Left ventricle myocardium inferior (tissue), 1 donor: Measurements from ENCODE around the gene RTP3. TPM values are rescaled to one million over a fixed set of nuclear protein-coding genes. Genes with fewer than 3 reads are reported as not detected.

Source experiments
- DNase-seq: peaks from one replicate; pipeline ENCODE4 v3.0.0-alpha.2; 2020
- H3K27ac ChIP-seq: fragments of 200-600 bp; replicated peaks from 2 replicates; pipeline ENCODE4 v1.8.0; 2021
- H3K27me3 ChIP-seq: fragments of 200-600 bp; 2 replicates; pipeline ENCODE4 v1.8.0; 2021; ENCODE audit warnings: low read depth
- H3K36me3 ChIP-seq: fragments of 200-600 bp; 2 replicates; pipeline ENCODE4 v1.8.0; 2021
- H3K4me1 ChIP-seq: fragments of 200-600 bp; 2 replicates; pipeline ENCODE4 v1.8.0; 2021
- H3K4me3 ChIP-seq: fragments of 200-600 bp; 2 replicates; pipeline ENCODE4 v1.8.0; 2021; ENCODE audit warnings: mild to moderate bottlenecking, moderate library complexity
- H3K9me3 ChIP-seq: fragments of 200-600 bp; replicated peaks from 2 replicates; pipeline ENCODE4 v1.8.0; 2021
- CTCF ChIP-seq: fragments of 200-600 bp; IDR thresholded peaks from 2 replicates; pipeline ENCODE4 v1.8.0; 2021; ENCODE audit warnings: antibody characterized with exemption, mild to moderate bottlenecking, borderline replicate concordance
- intact Hi-C: fragments of 100-400 bp; cut with micrococcal nuclease; formaldehyde crosslinking; loops from one replicate; pipeline ENCODE4 v1.11.0; 2022
- long read RNA-seq: library from polyadenylated mRNA; unstranded; transcript quantifications from one replicate; pipeline ENCODE4 v2.0.0, GENCODE V29; 2021
- total RNA-seq: library from RNA; stranded (reverse); fragmentation: NEBNext Ultra II Directional; extraction: Animal tissue kit (Norgen Biotek cat#: 25700); gene quantifications from one replicate; pipeline ENCODE4 v1.2.1, GENCODE V29; 2021
- donor health status: DM: no; HTN: yes; CAD: no; lungs with severe emphysema.

RTP3 gene
- total RNA-seq: not detected
- long read RNA-seq: 0 reads

GRCh38 chr3:46497556-46498265, at the start of gene RTP3:
Gene RTP3 (plus strand): TSS chr3:46497976. CDS start chr3:46498063, 87 bp downstream.
- intact Hi-C loops: no loop called here
- H3K36me3 ChIP-seq: no peaks in the 10 kb centered on the region
- no peaks in the 10 kb centered on the region for H3K9me3 ChIP-seq
- no peaks in the 10 kb centered on the region for H3K27me3 ChIP-seq
- H3K4me1 ChIP-seq: peaks cover 27% of the 10 kb centered on the region
- no peak for TF ChIP-seq CTCF
- DNase-seq: no peak
- no peak within 1 kb of the TSS for H3K4me3 ChIP-seq
- H3K27ac ChIP-seq: no peak within 1 kb of the TSS

- Histone ChIP-seq H3K4me3 (no peak overlapping the region), H3K4me1 (peaks cover 13% of the 10 kb centered on the region), H3K9me3 (no peaks in the 10 kb centered on the region), H3K27me3 (no peaks in the 10 kb centered on the region), H3K27ac (no peak overlapping the region), H3K36me3 (peaks cover 12% of the 10 kb centered on the region)
- intact Hi-C loops: no loop called here
- no peak for TF ChIP-seq CTCF
- DNase-seq: no peak
Measured at GRCh38 chr3:46448721-46449120, 49.1 kb upstream of the RTP3 start.

- H3K27ac ChIP-seq: no peak overlapping the region
- no peak for DNase-seq
- peak; percentile 65 for TF ChIP-seq CTCF
- intact Hi-C loops: no loop called here
- H3K4me3 ChIP-seq: no peak overlapping the region
- no peaks in the 10 kb centered on the region for H3K27me3 ChIP-seq
- peaks cover 13% of the 10 kb centered on the region for H3K4me1 ChIP-seq
- H3K36me3 ChIP-seq: peaks cover 10% of the 10 kb centered on the region
- H3K9me3 ChIP-seq: no peaks in the 10 kb centered on the region
Measured at GRCh38 chr3:46449755-46450552, 47.8 kb upstream of the RTP3 start.

GRCh38 chr3:46453526-46454208, 44.1 kb upstream of the RTP3 start:
- Histone ChIP-seq H3K4me1 (peaks cover 5% of the 10 kb centered on the region), H3K36me3 (peaks cover 16% of the 10 kb centered on the region), H3K9me3 (no peaks in the 10 kb centered on the region), H3K4me3 (no peak overlapping the region), H3K27ac (no peak overlapping the region), H3K27me3 (no peaks in the 10 kb centered on the region)
- no peak for DNase-seq
- TF ChIP-seq CTCF: no peak
- intact Hi-C loops: no loop called here

GRCh38 chr3:46454209-46454595, 43.6 kb upstream of the RTP3 start:
- intact Hi-C loops: no loop called here
- Histone ChIP-seq H3K4me1 (peaks cover 5% of the 10 kb centered on the region), H3K9me3 (no peaks in the 10 kb centered on the region)

More at GRCh38 chr3:46454209-46454595, 43.6 kb upstream of the RTP3 start:
- H3K27ac ChIP-seq: no peak overlapping the region
- H3K27me3 ChIP-seq: no peaks in the 10 kb centered on the region
- peaks cover 16% of the 10 kb centered on the region for H3K36me3 ChIP-seq
- no peak overlapping the region for H3K4me3 ChIP-seq
- no peak for DNase-seq
- no peak for TF ChIP-seq CTCF
